Tibial artery (tissue), 4 donors: ENCODE data around the gene HDAC7.

ENCODE experiments used
- DNase-seq, 2 donors: peaks; one replicate each; pipeline ENCODE4 v3.0.0-alpha.2; 2019
- H3K27ac ChIP-seq, 2 donors: fragments of 200-600 bp; sonication (generic) in 1 of 2; 1 replicate in 1 of 2; 2 replicates in 1 of 2; pipeline ENCODE4 v1.5.1; 2018 to 2019; ENCODE audit warnings: mild to moderate bottlenecking in 1 of 2
- H3K27me3 ChIP-seq, 2 donors: fragments of 200-600 bp; sonication (generic) in 1 of 2; one replicate each; pipeline versions ENCODE4 v1.5.1 to v1.6.0; 2016 to 2019
- H3K36me3 ChIP-seq, 3 donors: fragments of 200-600 bp; sonication (generic) in 2 of 3; one replicate each; pipeline ENCODE4 v1.5.1; 2016 to 2019; ENCODE audit warnings: mild to moderate bottlenecking in 2 of 3
- H3K4me1 ChIP-seq, 4 donors: fragments of 200-600 bp; sonication (generic) in 2 of 4; 1 replicate in 3 of 4; 2 replicates in 1 of 4; pipeline ENCODE4 v1.5.1; 2016 to 2019
- H3K4me3 ChIP-seq, 2 donors: fragments of 200-600 bp; sonication (generic) in 1 of 2; 1 replicate in 1 of 2; 2 replicates in 1 of 2; pipeline ENCODE4 v1.5.1; 2018 to 2019; ENCODE audit warnings: mild to moderate bottlenecking in 2 of 2
- H3K9me3 ChIP-seq, 3 donors: fragments of 200-600 bp; sonication (generic) in 1 of 3; one replicate each; pipeline ENCODE4 v1.5.1; 2016 to 2019
- CTCF ChIP-seq, 2 experiments: fragments of 200-600 bp in 1 of 2; fragments of 450-650 bp in 1 of 2; IDR thresholded peaks; one replicate each; pipeline ENCODE4 v1.5.1; 2017 to 2019; ENCODE audit warnings: antibody characterized with exemption in 2 of 2, mild to moderate bottlenecking in 1 of 2, moderate library complexity in 1 of 2
- intact Hi-C: fragments of 100-400 bp; cut with DNase I; formaldehyde crosslinking; loops from one replicate; pipeline ENCODE4 v1.15.0; 2023; ENCODE audit warnings: low total_unique reads

HDAC7 gene

GRCh38 chr12:47821346-47821706, 1.6 kb upstream of the HDAC7 start:
- Histone ChIP-seq H3K27ac (peak overlapping the region; percentile 91 to 99), H3K36me3 (no peaks in the 10 kb centered on the region), H3K27me3 (no peaks in the 10 kb centered on the region), H3K9me3 (no peaks in the 10 kb centered on the region), H3K4me1 (peaks cover 12 to 81% (median 74%) of the 10 kb centered on the region in 4 donors), H3K4me3 (peak overlapping the region in 1 of 2 donors; percentile 62)
- DNase-seq: no peak
- intact Hi-C loops: no loop called here
- TF ChIP-seq CTCF (IDR thresholded peaks at IDR 0.05): no peak

GRCh38 chr12:47820631-47821345, 1.1 kb upstream of the HDAC7 start:
- H3K9me3 ChIP-seq: no peaks in the 10 kb centered on the region
- H3K4me3 ChIP-seq: peak overlapping the region; percentile 62 to 81
- H3K36me3 ChIP-seq: no peaks in the 10 kb centered on the region
- intact Hi-C loops: no loop called here
- H3K27ac ChIP-seq: peak overlapping the region; percentile 91 to 99
- TF ChIP-seq CTCF (IDR thresholded peaks at IDR 0.05): no peak
- peak; percentile 94 to 96 for DNase-seq
- H3K27me3 ChIP-seq: no peaks in the 10 kb centered on the region
- peaks cover 12 to 82% (median 77%) of the 10 kb centered on the region in 4 donors for H3K4me1 ChIP-seq

- Histone ChIP-seq H3K9me3 (no peaks in the 10 kb centered on the region), H3K27me3 (no peaks in the 10 kb centered on the region), H3K4me1 (peaks cover 12 to 82% (median 77%) of the 10 kb centered on the region in 4 donors), H3K36me3 (no peaks in the 10 kb centered on the region), H3K4me3 (peak overlapping the region; percentile 62 to 81), H3K27ac (peak overlapping the region; percentile 91 to 99)
- intact Hi-C loops: no loop called here
- DNase-seq: peak; percentile 63 to 86
- peak in 1 of 2 experiments; percentile 35 for TF ChIP-seq CTCF (IDR thresholded peaks at IDR 0.05)
These were observed 386 bp downstream of the HDAC7 start for GRCh38 chr12:47819138-47819895.

- no peak for TF ChIP-seq CTCF (IDR thresholded peaks at IDR 0.05)
- Histone ChIP-seq H3K4me1 (peaks cover 12 to 82% (median 78%) of the 10 kb centered on the region in 4 donors), H3K36me3 (no peaks in the 10 kb centered on the region), H3K9me3 (no peaks in the 10 kb centered on the region), H3K4me3 (peak overlapping the region; percentile 62 to 81), H3K27ac (peak overlapping the region; percentile 91 to 99), H3K27me3 (no peaks in the 10 kb centered on the region)
- peak in 1 of 2 donors; percentile 83 for DNase-seq
- intact Hi-C loops: no loop called here
These were observed 1.1 kb downstream of the HDAC7 start for GRCh38 chr12:47818467-47819137.

- H3K36me3 ChIP-seq: no peaks in the 10 kb centered on the region
- H3K27me3 ChIP-seq: no peaks in the 10 kb centered on the region
- H3K4me3 ChIP-seq: peak overlapping the region; percentile 62 to 81
- H3K9me3 ChIP-seq: no peaks in the 10 kb centered on the region
- no peak for DNase-seq
- H3K4me1 ChIP-seq: peaks cover 12 to 83% (median 79%) of the 10 kb centered on the region in 4 donors
- intact Hi-C loops: no loop called here
- H3K27ac ChIP-seq: peak overlapping the region; percentile 91 to 99
- TF ChIP-seq CTCF (IDR thresholded peaks at IDR 0.05): no peak
These were observed 1.7 kb downstream of the HDAC7 start for GRCh38 chr12:47818007-47818376.
